ENCODE results near the gene HDAC4.

Gene HDAC4

DNA sequence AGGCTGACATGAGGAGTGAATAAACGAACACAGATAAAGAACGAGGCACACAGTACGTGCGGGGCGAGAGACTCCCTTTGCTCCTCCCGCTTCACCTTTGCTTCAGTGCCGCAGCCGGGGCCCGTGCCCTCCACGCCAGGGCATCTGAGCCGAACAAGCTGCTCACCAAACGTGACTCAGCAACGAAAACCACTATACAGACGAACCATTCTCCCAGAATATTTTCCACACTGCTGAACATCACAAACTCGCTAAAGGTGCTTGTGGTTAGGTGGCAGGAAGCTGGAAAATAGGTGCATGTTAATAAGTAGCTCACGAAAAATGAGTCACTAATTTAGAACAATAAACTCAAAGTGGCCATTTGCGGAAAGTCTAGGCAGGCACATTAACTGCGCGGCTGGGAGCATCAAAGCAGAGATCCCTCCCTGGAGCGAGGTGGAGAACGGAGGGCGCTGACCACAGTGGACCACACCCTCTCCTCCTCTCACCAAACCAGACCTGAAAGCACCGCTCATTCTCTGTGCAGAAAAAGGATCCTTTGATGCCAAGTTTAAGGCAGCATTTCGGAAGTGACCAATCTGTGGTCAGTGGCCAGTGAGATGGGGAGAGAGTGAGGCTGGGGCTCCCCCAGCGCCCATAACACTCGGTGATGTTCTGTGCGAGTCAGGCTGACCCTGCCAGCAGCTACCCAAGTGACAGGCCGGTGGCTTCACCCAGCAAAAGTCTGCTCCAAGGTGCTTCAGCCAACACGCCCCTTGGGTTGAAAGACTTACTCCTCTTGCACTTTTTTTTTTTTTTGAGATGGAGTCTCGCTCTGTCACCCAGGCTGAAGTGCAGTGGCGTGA is 153.2 kb downstream of the HDAC4 start:
- DNase-seq (ENCODE audit: low read depth, low spot score), result no peak
- no peak for TF ChIP-seq SUZ12 (IDR thresholded peaks at IDR 0.05; ENCODE audit: extremely low read depth, insufficient read depth, insufficient read length)
- no peak for TF ChIP-seq YY1 (IDR thresholded peaks at IDR 0.05; ENCODE audit: insufficient read depth, insufficient read length)
- no peak for TF ChIP-seq ZNF274 (IDR thresholded peaks at IDR 0.05; ENCODE audit: low read depth, low read length)
- peaks cover 5% of the 10 kb centered on the region; the same call in 1 of the 2 replicates for H3K9me3 ChIP-seq (ENCODE audit: insufficient read depth, low read length)

GRCh38 chr2:239246723-239247122 is 154.1 kb downstream of the HDAC4 start:
- DNase-seq (ENCODE audit: low read depth, low spot score), result no peak

More for the DNA sequence above, 153.2 kb downstream of the HDAC4 start:
- Histone ChIP-seq H3K4me3 (ENCODE audit: insufficient read length, low read depth) (no peak overlapping the region), H3K9ac (ENCODE audit: insufficient read length, low read depth) (no peak overlapping the region), H3K36me3 (ENCODE audit: insufficient read depth, insufficient read length, low read length) (no peaks in the 10 kb centered on the region), H3K27me3 (ENCODE audit: insufficient read depth, insufficient read length) (no peaks in the 10 kb centered on the region), H3K4me1 (ENCODE audit: insufficient read depth, insufficient read length) (peaks cover 13% of the 10 kb centered on the region)

GRCh38 chr2:239245872-239246721 is 154.7 kb downstream of the HDAC4 start:
- Histone ChIP-seq H3K4me3 (ENCODE audit: insufficient read length, low read depth) (no peak overlapping the region), H3K4me1 (ENCODE audit: insufficient read depth, insufficient read length) (peaks cover 13% of the 10 kb centered on the region)
- no peak for DNase-seq (ENCODE audit: low read depth, low spot score)

More at GRCh38 chr2:239246723-239247122, 154.1 kb downstream of the HDAC4 start:
- Histone ChIP-seq H3K4me1 (ENCODE audit: insufficient read depth, insufficient read length) (peaks cover 13% of the 10 kb centered on the region), H3K9me3 (ENCODE audit: insufficient read depth, low read length) (peaks cover 7% of the 10 kb centered on the region; the same call in 1 of the 2 replicates), H3K4me3 (ENCODE audit: insufficient read length, low read depth) (no peak overlapping the region), H3K9ac (ENCODE audit: insufficient read length, low read depth) (no peak overlapping the region), H3K36me3 (ENCODE audit: insufficient read depth, insufficient read length, low read length) (no peaks in the 10 kb centered on the region), H3K27me3 (ENCODE audit: insufficient read depth, insufficient read length) (no peaks in the 10 kb centered on the region)
- no peak for TF ChIP-seq YY1 (IDR thresholded peaks at IDR 0.05; ENCODE audit: insufficient read depth, insufficient read length)
- no peak for TF ChIP-seq SUZ12 (IDR thresholded peaks at IDR 0.05; ENCODE audit: extremely low read depth, insufficient read depth, insufficient read length)
- no peak for TF ChIP-seq ZNF274 (IDR thresholded peaks at IDR 0.05; ENCODE audit: low read depth, low read length)

GRCh38 chr2:239245107-239245506 is 155.7 kb downstream of the HDAC4 start:
- Histone ChIP-seq H3K9me3 (ENCODE audit: insufficient read depth, low read length) (peaks cover 7% of the 10 kb centered on the region; the same call in 1 of the 2 replicates), H3K4me3 (ENCODE audit: insufficient read length, low read depth) (no peak overlapping the region), H3K9ac (ENCODE audit: insufficient read length, low read depth) (no peak overlapping the region), H3K36me3 (ENCODE audit: insufficient read depth, insufficient read length, low read length) (no peaks in the 10 kb centered on the region), H3K27me3 (ENCODE audit: insufficient read depth, insufficient read length) (no peaks in the 10 kb centered on the region), H3K4me1 (ENCODE audit: insufficient read depth, insufficient read length) (peaks cover 16% of the 10 kb centered on the region)
- TF ChIP-seq SUZ12 (IDR thresholded peaks at IDR 0.05; ENCODE audit: extremely low read depth, insufficient read depth, insufficient read length) (no peak), YY1 (IDR thresholded peaks at IDR 0.05; ENCODE audit: insufficient read depth, insufficient read length) (no peak), ZNF274 (IDR thresholded peaks at IDR 0.05; ENCODE audit: low read depth, low read length) (no peak)
- no peak for DNase-seq (ENCODE audit: low read depth, low spot score)

More at GRCh38 chr2:239245872-239246721, 154.7 kb downstream of the HDAC4 start:
- Histone ChIP-seq H3K9ac (ENCODE audit: insufficient read length, low read depth) (no peak overlapping the region), H3K9me3 (ENCODE audit: insufficient read depth, low read length) (peaks cover 7% of the 10 kb centered on the region; the same call in 1 of the 2 replicates), H3K36me3 (ENCODE audit: insufficient read depth, insufficient read length, low read length) (no peaks in the 10 kb centered on the region), H3K27me3 (ENCODE audit: insufficient read depth, insufficient read length) (no peaks in the 10 kb centered on the region)
- TF ChIP-seq SUZ12 (IDR thresholded peaks at IDR 0.05; ENCODE audit: extremely low read depth, insufficient read depth, insufficient read length) (no peak), YY1 (IDR thresholded peaks at IDR 0.05; ENCODE audit: insufficient read depth, insufficient read length) (no peak), ZNF274 (IDR thresholded peaks at IDR 0.05; ENCODE audit: low read depth, low read length) (no peak)

DNA sequence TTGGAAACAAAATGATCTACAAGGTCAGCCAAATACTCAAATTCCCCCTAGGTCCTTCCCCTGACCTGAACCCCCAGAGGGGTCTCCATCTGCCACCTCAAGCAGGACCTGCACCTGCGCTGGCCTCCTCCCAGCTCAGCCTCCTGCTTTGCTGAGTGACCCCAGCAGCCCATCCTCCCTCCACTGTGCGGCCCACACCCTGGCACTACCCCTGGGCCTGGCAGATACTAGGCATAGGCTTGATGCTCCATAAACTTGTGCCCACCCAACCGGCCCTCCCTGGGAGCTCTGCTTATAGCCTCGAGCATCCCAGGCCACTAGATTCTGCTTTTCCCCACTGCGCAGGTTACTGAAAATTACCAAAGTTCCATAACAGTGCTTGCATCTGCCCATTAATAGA is 156.2 kb downstream of the HDAC4 start:
- Histone ChIP-seq H3K9me3 (ENCODE audit: insufficient read depth, low read length) (peaks cover 7% of the 10 kb centered on the region; the same call in 1 of the 2 replicates), H3K4me3 (ENCODE audit: insufficient read length, low read depth) (no peak overlapping the region), H3K36me3 (ENCODE audit: insufficient read depth, insufficient read length, low read length) (no peaks in the 10 kb centered on the region), H3K9ac (ENCODE audit: insufficient read length, low read depth) (no peak overlapping the region), H3K4me1 (ENCODE audit: insufficient read depth, insufficient read length) (peaks cover 17% of the 10 kb centered on the region), H3K27me3 (ENCODE audit: insufficient read depth, insufficient read length) (no peaks in the 10 kb centered on the region)
- TF ChIP-seq SUZ12 (IDR thresholded peaks at IDR 0.05; ENCODE audit: extremely low read depth, insufficient read depth, insufficient read length) (no peak), YY1 (IDR thresholded peaks at IDR 0.05; ENCODE audit: insufficient read depth, insufficient read length) (no peak), ZNF274 (IDR thresholded peaks at IDR 0.05; ENCODE audit: low read depth, low read length) (no peak)
- no peak for DNase-seq (ENCODE audit: low read depth, low spot score)

- no peaks in the 10 kb centered on the region for H3K36me3 ChIP-seq (ENCODE audit: insufficient read depth, insufficient read length, low read length)
- TF ChIP-seq ZNF274 (IDR thresholded peaks at IDR 0.05; ENCODE audit: low read depth, low read length) (no peak), YY1 (IDR thresholded peaks at IDR 0.05; ENCODE audit: insufficient read depth, insufficient read length) (no peak), SUZ12 (IDR thresholded peaks at IDR 0.05; ENCODE audit: extremely low read depth, insufficient read depth, insufficient read length) (no peak)
- peaks cover 12% of the 10 kb centered on the region for H3K4me1 ChIP-seq (ENCODE audit: insufficient read depth, insufficient read length)
- peaks cover 7% of the 10 kb centered on the region; the same call in 1 of the 2 replicates for H3K9me3 ChIP-seq (ENCODE audit: insufficient read depth, low read length)
- H3K9ac ChIP-seq (ENCODE audit: insufficient read length, low read depth), result no peak overlapping the region
- no peak for DNase-seq (ENCODE audit: low read depth, low spot score)
- H3K27me3 ChIP-seq (ENCODE audit: insufficient read depth, insufficient read length), result no peaks in the 10 kb centered on the region
- no peak overlapping the region for H3K4me3 ChIP-seq (ENCODE audit: insufficient read length, low read depth)
Observed at GRCh38 chr2:239241431-239241960, 159.3 kb downstream of the HDAC4 start.
